HepG2 (cell line): ENCODE measurements around the gene SAMD4A. TPM values are rescaled to one million over a fixed set of nuclear protein-coding genes. Genes with fewer than 3 reads are reported as not detected.

Experiments used
- AKAP8 ChIP-seq: sonication (generic); formaldehyde crosslinking; IDR thresholded peaks from 2 replicates; pipeline ENCODE4 v1.5.1; 2020; ENCODE audit warnings: mild to moderate bottlenecking, missing genetic modification reagents
- ETV5 ChIP-seq: IDR thresholded peaks from 2 replicates; pipeline ENCODE4 v1.6.1; 2018; ENCODE audit warnings: missing biosample characterization, missing genetic modification reagents, inconsistent platforms, borderline replicate concordance
- IRF2 ChIP-seq: IDR thresholded peaks from 2 replicates; pipeline ENCODE4 v1.6.1; 2018; ENCODE audit warnings: missing genetic modification reagents, missing compliant biosample characterization
- MEIS2 ChIP-seq: sonication (generic); formaldehyde crosslinking; IDR thresholded peaks from 2 replicates; pipeline ENCODE4 v1.9.0; 2021; ENCODE audit warnings: mild to moderate bottlenecking, missing genetic modification reagents
- PHB2 ChIP-seq: fragments of 450-650 bp; IDR thresholded peaks from 2 replicates; pipeline ENCODE4 v1.6.1; 2018; ENCODE audit not compliant: partially characterized antibody
- PITX1 ChIP-seq: sonication (generic); formaldehyde crosslinking; IDR thresholded peaks from 2 replicates; pipeline ENCODE4 v1.5.1; 2020; ENCODE audit warnings: mild to moderate bottlenecking, missing genetic modification reagents
- SAFB2 ChIP-seq: sonication (generic); formaldehyde crosslinking; IDR thresholded peaks from 2 replicates; pipeline ENCODE4 v1.5.1; 2020; ENCODE audit warnings: missing genetic modification reagents, low read depth, mild to moderate bottlenecking, borderline replicate concordance
- SALL2 ChIP-seq: sonication (generic); formaldehyde crosslinking; IDR thresholded peaks from 2 replicates; pipeline ENCODE4 v1.8.1; 2023; ENCODE audit warnings: mild to moderate bottlenecking, missing genetic modification reagents, inconsistent platforms
- TBP ChIP-seq: sonication (generic); formaldehyde crosslinking; IDR thresholded peaks from 2 replicates; pipeline ENCODE4 v1.5.0; 2020; ENCODE audit warnings: missing genetic modification reagents
- XRCC5 ChIP-seq: fragments of 200-400 bp; formaldehyde crosslinking; optimal IDR thresholded peaks from 2 replicates; pipeline ENCODE3; 2017; ENCODE audit warnings: mild to moderate bottlenecking, low read length
- ZBTB21 ChIP-seq: sonication (generic); formaldehyde crosslinking; IDR thresholded peaks from 2 replicates; pipeline ENCODE4 v1.4.0; 2020; ENCODE audit warnings: missing genetic modification reagents
- ZKSCAN8 ChIP-seq: IDR thresholded peaks from 2 replicates; pipeline ENCODE4 v1.6.1; 2016; ENCODE audit warnings: borderline replicate concordance, missing genetic modification reagents, missing compliant biosample characterization
- ZNF121 ChIP-seq: sonication (generic); formaldehyde crosslinking; IDR thresholded peaks from 2 replicates; pipeline ENCODE4 v1.5.0; 2020; ENCODE audit warnings: mild to moderate bottlenecking, missing genetic modification reagents
- ZNF180 ChIP-seq: sonication (generic); formaldehyde crosslinking; IDR thresholded peaks from 2 replicates; pipeline ENCODE4 v1.4.0; 2020; ENCODE audit warnings: low read depth, missing genetic modification reagents, borderline replicate concordance
- ZNF24 ChIP-seq: fragments of 450-650 bp; IDR thresholded peaks from 2 replicates; pipeline ENCODE4 v1.6.1; 2017; ENCODE audit warnings: antibody characterized with exemption, mild to moderate bottlenecking
- ZNF562 ChIP-seq: sonication (generic); formaldehyde crosslinking; IDR thresholded peaks from 2 replicates; pipeline ENCODE4 v1.8.0; 2022; ENCODE audit warnings: missing genetic modification reagents, borderline replicate concordance
- ZNF644 ChIP-seq: IDR thresholded peaks from 2 replicates; pipeline ENCODE4 v1.6.1; 2016; ENCODE audit warnings: low read depth
- ZNF775 ChIP-seq: sonication (generic); formaldehyde crosslinking; IDR thresholded peaks from 2 replicates; pipeline ENCODE4 v1.4.0; 2020; ENCODE audit warnings: missing genetic modification reagents, mild to moderate bottlenecking, moderate library complexity, borderline replicate concordance
- ZSCAN21 ChIP-seq: sonication (generic); formaldehyde crosslinking; IDR thresholded peaks from 2 replicates; pipeline ENCODE4 v1.8.0; 2022; ENCODE audit warnings: mild to moderate bottlenecking, missing genetic modification reagents, moderate library complexity, borderline replicate concordance
- ZSCAN29 ChIP-seq: sonication (generic); formaldehyde crosslinking; conservative IDR thresholded peaks from 2 replicates; pipeline ENCODE4 v1.4.0; 2020; ENCODE audit warnings: mild to moderate bottlenecking, missing genetic modification reagents
- polyA plus RNA-seq, 8 experiments: library from polyadenylated mRNA; depleted of rRNA in 3 of 8; stranded (reverse) in 7 of 8; unstranded in 1 of 8; fragments of >200 nt; fragmentation: Illumina TruSeq in 4 of 8; extraction: Trizol in 4 of 8; gene quantifications; 2 replicates each; pipeline versions ENCODE4 v1.2.1 to v1.2.3, GENCODE V29; 2011 to 2016; ENCODE audit warnings: low read depth in 4 of 8, missing spikeins in 1 of 8, mixed read lengths in 1 of 8; ENCODE audit not compliant: insufficient read depth in 1 of 8
- total RNA-seq, 5 experiments: library from RNA; depleted of rRNA; stranded (reverse); fragments of >200 nt; fragmentation: Illumina TruSeq; extraction: Trizol; gene quantifications; 2 replicates each; pipeline ENCODE4 v1.2.3, GENCODE V29; 2016; ENCODE audit warnings: low read depth in 1 of 5
- TF ChIP-seq, protein P1 (sequence below): sonication (generic); formaldehyde crosslinking; IDR thresholded peaks from 2 replicates; pipeline ENCODE4 v1.4.0; 2020; ENCODE audit warnings: missing genetic modification reagents, low read depth, mild to moderate bottlenecking, borderline replicate concordance
- TF ChIP-seq, protein P2 (sequence below): sonication (generic); formaldehyde crosslinking; IDR thresholded peaks from 2 replicates; pipeline ENCODE4 v1.9.0; 2021; ENCODE audit warnings: missing genetic modification reagents, borderline replicate concordance
- TF ChIP-seq, protein P3 (sequence below): sonication (generic); formaldehyde crosslinking; IDR thresholded peaks from 2 replicates; pipeline ENCODE4 v1.5.0; 2020; ENCODE audit warnings: missing genetic modification reagents
- TF ChIP-seq, protein P4 (sequence below): sonication (generic); formaldehyde crosslinking; IDR thresholded peaks from 2 replicates; pipeline ENCODE4 v1.4.0; 2020; ENCODE audit warnings: mild to moderate bottlenecking, missing genetic modification reagents, borderline replicate concordance

SAMD4A gene
- total and polyA plus RNA-seq, 2 of the 13 experiments (the other 11 are each of a cell fraction or from before 2014, with no cell fraction given), result 11.8 to 13.0 TPM

DNA sequence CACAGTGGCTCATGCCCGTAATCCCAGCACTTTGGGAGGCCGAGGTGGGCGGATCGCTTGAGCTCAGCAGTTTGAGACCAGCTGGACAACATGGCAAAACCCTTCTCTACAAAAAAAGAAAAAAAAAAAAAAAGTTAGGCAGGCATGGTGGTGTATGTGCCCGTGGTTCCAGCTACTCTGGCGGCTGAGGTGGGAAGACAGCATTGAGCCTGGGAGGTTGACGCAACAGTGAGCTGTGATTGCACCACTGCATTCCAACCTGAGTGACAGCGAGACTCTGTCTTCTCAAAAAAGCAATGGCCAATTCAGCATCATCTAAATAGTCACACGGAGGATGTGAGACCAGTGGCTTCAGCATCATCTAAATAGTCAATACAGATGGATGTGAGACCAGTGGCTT, 10.4 kb upstream of the SAMD4A start (continued):
- TF ChIP-seq, protein P1, sequence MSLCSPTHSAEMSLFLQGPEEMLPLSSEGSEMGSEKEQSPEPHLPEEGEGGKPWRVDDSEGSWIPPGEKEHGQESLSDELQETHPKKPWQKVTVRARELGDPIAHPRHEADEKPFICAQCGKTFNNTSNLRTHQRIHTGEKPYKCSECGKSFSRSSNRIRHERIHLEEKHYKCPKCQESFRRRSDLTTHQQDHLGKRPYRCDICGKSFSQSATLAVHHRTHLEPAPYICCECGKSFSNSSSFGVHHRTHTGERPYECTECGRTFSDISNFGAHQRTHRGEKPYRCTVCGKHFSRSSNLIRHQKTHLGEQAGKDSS (CRISPR knock-in tag), result no peak
- TF ChIP-seq AKAP8 (no peak), MEIS2 (peak; percentile 51; the same call in 1 of the 2 replicates), XRCC5 (no peak), PITX1 (CRISPR knock-in tag) (no peak), ZNF775 (no peak), ZBTB21 (no peak), ZSCAN21 (no peak), IRF2 (CRISPR knock-in tag) (0 out of 2 replicates have a peak, but pooled peaks have one; percentile 50), ZNF121 (CRISPR knock-in tag) (no peak), ZNF24 (no peak), ZNF180 (no peak), ZKSCAN8 (CRISPR knock-in tag) (0 out of 2 replicates have a peak, but pooled peaks have one; percentile 44), PHB2 (no peak), SALL2 (CRISPR knock-in tag) (no peak), ETV5 (CRISPR knock-in tag) (0 out of 2 replicates have a peak, but pooled peaks have one; percentile 27), ZNF644 (CRISPR knock-in tag) (peak; percentile 90), ZNF562 (no peak), SAFB2 (no peak), ZSCAN29 (CRISPR knock-in tag) (no peak), TBP (CRISPR knock-in tag) (no peak)
- TF ChIP-seq, protein P2, sequence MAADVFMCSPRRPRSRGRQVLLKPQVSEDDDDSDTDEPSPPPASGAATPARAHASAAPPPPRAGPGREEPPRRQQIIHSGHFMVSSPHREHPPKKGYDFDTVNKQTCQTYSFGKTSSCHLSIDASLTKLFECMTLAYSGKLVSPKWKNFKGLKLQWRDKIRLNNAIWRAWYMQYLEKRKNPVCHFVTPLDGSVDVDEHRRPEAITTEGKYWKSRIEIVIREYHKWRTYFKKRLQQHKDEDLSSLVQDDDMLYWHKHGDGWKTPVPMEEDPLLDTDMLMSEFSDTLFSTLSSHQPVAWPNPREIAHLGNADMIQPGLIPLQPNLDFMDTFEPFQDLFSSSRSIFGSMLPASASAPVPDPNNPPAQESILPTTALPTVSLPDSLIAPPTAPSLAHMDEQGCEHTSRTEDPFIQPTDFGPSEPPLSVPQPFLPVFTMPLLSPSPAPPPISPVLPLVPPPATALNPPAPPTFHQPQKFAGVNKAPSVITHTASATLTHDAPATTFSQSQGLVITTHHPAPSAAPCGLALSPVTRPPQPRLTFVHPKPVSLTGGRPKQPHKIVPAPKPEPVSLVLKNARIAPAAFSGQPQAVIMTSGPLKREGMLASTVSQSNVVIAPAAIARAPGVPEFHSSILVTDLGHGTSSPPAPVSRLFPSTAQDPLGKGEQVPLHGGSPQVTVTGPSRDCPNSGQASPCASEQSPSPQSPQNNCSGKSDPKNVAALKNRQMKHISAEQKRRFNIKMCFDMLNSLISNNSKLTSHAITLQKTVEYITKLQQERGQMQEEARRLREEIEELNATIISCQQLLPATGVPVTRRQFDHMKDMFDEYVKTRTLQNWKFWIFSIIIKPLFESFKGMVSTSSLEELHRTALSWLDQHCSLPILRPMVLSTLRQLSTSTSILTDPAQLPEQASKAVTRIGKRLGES (CRISPR knock-in tag), result no peak
- TF ChIP-seq, protein P3, sequence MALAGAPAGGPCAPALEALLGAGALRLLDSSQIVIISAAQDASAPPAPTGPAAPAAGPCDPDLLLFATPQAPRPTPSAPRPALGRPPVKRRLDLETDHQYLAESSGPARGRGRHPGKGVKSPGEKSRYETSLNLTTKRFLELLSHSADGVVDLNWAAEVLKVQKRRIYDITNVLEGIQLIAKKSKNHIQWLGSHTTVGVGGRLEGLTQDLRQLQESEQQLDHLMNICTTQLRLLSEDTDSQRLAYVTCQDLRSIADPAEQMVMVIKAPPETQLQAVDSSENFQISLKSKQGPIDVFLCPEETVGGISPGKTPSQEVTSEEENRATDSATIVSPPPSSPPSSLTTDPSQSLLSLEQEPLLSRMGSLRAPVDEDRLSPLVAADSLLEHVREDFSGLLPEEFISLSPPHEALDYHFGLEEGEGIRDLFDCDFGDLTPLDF (CRISPR knock-in tag), result no peak
- TF ChIP-seq, protein P4, sequence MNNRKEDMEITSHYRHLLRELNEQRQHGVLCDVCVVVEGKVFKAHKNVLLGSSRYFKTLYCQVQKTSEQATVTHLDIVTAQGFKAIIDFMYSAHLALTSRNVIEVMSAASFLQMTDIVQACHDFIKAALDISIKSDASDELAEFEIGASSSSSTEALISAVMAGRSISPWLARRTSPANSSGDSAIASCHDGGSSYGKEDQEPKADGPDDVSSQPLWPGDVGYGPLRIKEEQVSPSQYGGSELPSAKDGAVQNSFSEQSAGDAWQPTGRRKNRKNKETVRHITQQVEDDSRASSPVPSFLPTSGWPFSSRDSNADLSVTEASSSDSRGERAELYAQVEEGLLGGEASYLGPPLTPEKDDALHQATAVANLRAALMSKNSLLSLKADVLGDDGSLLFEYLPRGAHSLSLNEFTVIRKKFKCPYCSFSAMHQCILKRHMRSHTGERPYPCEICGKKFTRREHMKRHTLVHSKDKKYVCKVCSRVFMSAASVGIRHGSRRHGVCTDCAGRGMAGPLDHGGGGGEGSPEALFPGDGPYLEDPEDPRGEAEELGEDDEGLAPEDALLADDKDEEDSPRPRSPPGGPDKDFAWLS (CRISPR knock-in tag), result no peak
